ENCODE measurements around the gene EGR4.

GRCh38 chr2:73300926-73301325 is 7.6 kb upstream of the EGR4 start:
- TF ChIP-seq REST (IDR thresholded peaks at IDR 0.05): no peak
- TF ChIP-seq SP1 (IDR thresholded peaks at IDR 0.05): no peak
- TF ChIP-seq GABPA (IDR thresholded peaks at IDR 0.05 in 1 of 2, conservative IDR thresholded peaks at IDR 0.05 in 1 of 2): no peak
- TF ChIP-seq CTCF (IDR thresholded peaks at IDR 0.05; ENCODE audit: low read depth, low read length, missing input control): no peak
- TF ChIP-seq JUND (IDR thresholded peaks at IDR 0.05): no peak
- no peak for TF ChIP-seq TAF1 (conservative IDR thresholded peaks at IDR 0.05)
- no peak for TF ChIP-seq MAX (IDR thresholded peaks at IDR 0.05)
- TF ChIP-seq YY1 (IDR thresholded peaks at IDR 0.05): no peak
- no peak for TF ChIP-seq EGR1 (IDR thresholded peaks at IDR 0.05; ENCODE audit: low read depth in 2 of 2)
- no peak for TF ChIP-seq HNF4G (IDR thresholded peaks at IDR 0.05)
- TF ChIP-seq FOXA1 (IDR thresholded peaks at IDR 0.05): no peak
- TF ChIP-seq RAD21 (IDR thresholded peaks at IDR 0.05): no peak
- no peak for TF ChIP-seq ZBTB33 (IDR thresholded peaks at IDR 0.05)

Data from liver (tissue), 3 donors.